Colonic mucosa (tissue), 4 donors: Measurements from ENCODE around the gene PKN1. TPM values are rescaled to one million over a fixed set of nuclear protein-coding genes. Genes with fewer than 3 reads are reported as not detected.

Experiments
- DNase-seq: peaks from one replicate; pipeline ENCODE4 v3.0.0-alpha.2; 2020
- H3K27ac ChIP-seq: fragments of 200-600 bp; one replicate; pipeline ENCODE4 v1.8.0; 2021
- H3K27me3 ChIP-seq: fragments of 200-600 bp; one replicate; pipeline ENCODE4 v1.8.0; 2021
- H3K36me3 ChIP-seq: fragments of 200-600 bp; one replicate; pipeline ENCODE4 v1.8.0; 2021
- H3K4me1 ChIP-seq: fragments of 200-600 bp; one replicate; pipeline ENCODE4 v1.8.0; 2021; ENCODE audit warnings: mild to moderate bottlenecking
- H3K4me3 ChIP-seq: fragments of 200-600 bp; one replicate; pipeline ENCODE4 v1.8.0; 2021
- H3K9ac ChIP-seq, 2 donors: one replicate each; pipeline ENCODE4 v1.7.0; 2013; ENCODE audit warnings: control low read depth in 2 of 2, low read depth in 2 of 2, low read length in 2 of 2
- H3K9me3 ChIP-seq: fragments of 200-600 bp; one replicate; pipeline ENCODE4 v1.8.0; 2021
- CTCF ChIP-seq: fragments of 200-600 bp; IDR thresholded peaks from one replicate; pipeline ENCODE4 v1.8.0; 2022; ENCODE audit warnings: antibody characterized with exemption, mild to moderate bottlenecking
- intact Hi-C: fragments of 100-400 bp; cut with DNase I; formaldehyde crosslinking; loops from one replicate; pipeline ENCODE4 v1.14.1; 2022
- total RNA-seq, 2 donors: library from RNA; stranded (reverse); fragmentation: NEBNext Ultra II Directional in 1 of 2; extraction: Animal tissue kit (Norgen Biotek cat#: 25700) in 1 of 2; gene quantifications; one replicate each; pipeline ENCODE4 v1.2.1, GENCODE V29; 2021
- donor health status: healthy.
- donor health status: DM: no; HTN: no; CAD: no.
- donor health status: DM: no; HTN: no; CAD: no.

The PKN1 gene
- total RNA-seq, 2 donors from 2014 or later: 35.9 to 37.5 TPM

GRCh38 chr19:14411938-14412245 lies 21.2 kb upstream of the PKN1 start:
- Histone ChIP-seq H3K27ac (no peak overlapping the region), H3K9me3 (no peaks in the 10 kb centered on the region), H3K9ac (no peak overlapping the region), H3K4me1 (peaks cover 20% of the 10 kb centered on the region), H3K27me3 (no peaks in the 10 kb centered on the region), H3K36me3 (peaks cover 30% of the 10 kb centered on the region), H3K4me3 (no peak overlapping the region)
- no peak for DNase-seq
- no peak for TF ChIP-seq CTCF
- intact Hi-C loops: no loop called here

DNA sequence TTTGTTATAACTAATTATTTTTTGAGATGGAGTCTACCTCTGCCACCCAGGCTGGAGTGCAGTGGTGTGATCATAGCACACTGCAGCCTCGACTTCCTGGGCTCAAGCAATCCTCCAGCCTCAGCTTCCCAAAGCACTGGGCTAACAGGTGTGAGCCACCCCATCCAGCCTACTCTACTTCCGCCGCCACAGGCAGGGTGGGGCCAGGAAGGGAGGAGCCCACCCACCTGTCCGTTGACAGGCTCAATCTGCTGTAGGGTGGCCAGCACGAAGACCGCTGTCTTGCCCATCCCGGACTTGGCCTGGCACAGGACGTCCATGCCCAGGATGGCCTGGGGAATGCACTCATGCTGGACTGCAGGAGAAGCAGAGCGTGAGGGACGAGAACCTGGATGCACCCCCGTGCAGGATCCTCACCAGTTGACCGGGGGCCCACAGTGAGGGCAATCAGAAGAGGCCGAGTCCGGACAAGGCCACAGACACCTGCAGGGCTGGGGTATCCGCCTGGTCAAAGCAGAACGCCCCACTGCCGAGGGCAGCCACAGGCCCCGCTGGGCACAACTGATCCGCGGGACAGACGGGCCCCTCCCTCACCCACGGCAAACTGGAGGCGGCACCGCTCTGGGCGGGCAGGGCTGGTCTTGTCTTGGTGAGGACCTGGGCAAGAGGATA lies 20.6 kb upstream of the PKN1 start:
- H3K4me1 ChIP-seq: peaks cover 24% of the 10 kb centered on the region
- no peak overlapping the region for H3K4me3 ChIP-seq
- no peaks in the 10 kb centered on the region for H3K9me3 ChIP-seq
- H3K27me3 ChIP-seq: no peaks in the 10 kb centered on the region
- intact Hi-C loops: no loop called here
- no peak for TF ChIP-seq CTCF
- H3K36me3 ChIP-seq: peaks cover 30% of the 10 kb centered on the region
- H3K27ac ChIP-seq: no peak overlapping the region
- no peak overlapping the region for H3K9ac ChIP-seq
- no peak for DNase-seq

DNA sequence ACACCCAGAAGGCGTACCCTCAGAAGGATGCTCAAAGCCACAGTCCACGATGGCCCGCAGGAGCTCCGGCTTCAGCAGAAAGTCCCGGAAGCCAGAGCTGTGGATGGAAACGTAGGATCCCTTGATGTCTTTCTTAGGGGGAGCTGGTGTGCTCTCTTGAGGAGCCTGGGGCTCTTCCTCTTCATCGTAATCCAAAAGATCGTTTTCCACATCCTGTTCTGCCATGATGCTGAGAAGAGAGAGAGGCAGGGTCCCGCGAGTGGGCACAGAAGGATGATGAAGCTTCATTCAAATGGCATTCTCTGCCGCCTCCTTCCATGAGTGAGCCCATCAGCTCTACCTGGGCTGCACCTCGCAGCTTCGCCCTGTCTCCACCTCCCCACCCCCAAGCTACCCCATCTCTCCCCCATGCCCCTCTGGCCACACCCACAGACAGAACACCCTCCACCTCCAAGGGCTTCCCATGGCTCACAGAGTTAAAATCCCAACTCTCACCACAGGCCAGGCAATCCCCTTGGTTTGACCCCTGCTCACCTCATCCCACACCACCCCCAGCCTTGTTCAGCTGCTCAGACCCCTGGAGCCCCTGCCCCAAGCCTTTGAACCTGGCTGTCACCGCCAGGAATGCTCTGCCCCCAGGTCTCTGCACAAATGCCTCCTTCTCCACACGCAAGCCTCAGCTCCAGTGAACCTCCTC lies 20.0 kb upstream of the PKN1 start:
- peaks cover 30% of the 10 kb centered on the region for H3K36me3 ChIP-seq
- peaks cover 18% of the 10 kb centered on the region for H3K4me1 ChIP-seq

GRCh38 chr19:14413693-14414181 lies 19.4 kb upstream of the PKN1 start:
- Histone ChIP-seq H3K4me1 (peaks cover 14% of the 10 kb centered on the region), H3K4me3 (no peak overlapping the region), H3K9me3 (no peaks in the 10 kb centered on the region), H3K27me3 (no peaks in the 10 kb centered on the region), H3K27ac (no peak overlapping the region), H3K9ac (no peak overlapping the region), H3K36me3 (peaks cover 30% of the 10 kb centered on the region)
- no peak for TF ChIP-seq CTCF
- DNase-seq: no peak
- intact Hi-C loops: no loop called here

More for the DNA sequence above, 20.0 kb upstream of the PKN1 start:
- intact Hi-C loops: no loop called here
- no peak for TF ChIP-seq CTCF
- H3K27ac ChIP-seq: no peak overlapping the region
- no peaks in the 10 kb centered on the region for H3K27me3 ChIP-seq
- H3K4me3 ChIP-seq: no peak overlapping the region
- H3K9ac ChIP-seq: no peak overlapping the region
- H3K9me3 ChIP-seq: no peaks in the 10 kb centered on the region
- DNase-seq: no peak

GRCh38 chr19:14414926-14415690 lies 18.0 kb upstream of the PKN1 start:
- Histone ChIP-seq H3K27me3 (no peaks in the 10 kb centered on the region), H3K4me3 (no peak overlapping the region), H3K36me3 (peaks cover 18% of the 10 kb centered on the region), H3K4me1 (peaks cover 14% of the 10 kb centered on the region), H3K27ac (no peak overlapping the region), H3K9me3 (no peaks in the 10 kb centered on the region), H3K9ac (no peak overlapping the region)
- no peak for TF ChIP-seq CTCF
- no peak for DNase-seq
- intact Hi-C loops: no loop called here
